Loucy (cell line): ENCODE data around the gene MAML2.

Source experiments
- H2AFZ ChIP-seq: fragments of 200-600 bp; sonication (generic); 2 replicates; pipeline ENCODE4 v1.6.0; 2016; ENCODE audit warnings: antibody characterized with exemption, mild to moderate bottlenecking, low read length, moderate library complexity
- H3F3A ChIP-seq: fragments of 200-600 bp; 2 replicates; pipeline ENCODE4 v1.6.0; 2016; ENCODE audit warnings: antibody characterized with exemption, low read depth, mild to moderate bottlenecking
- H3K27me3 ChIP-seq: fragments of 200-600 bp; sonication (generic); 2 replicates; pipeline ENCODE4 v1.6.1; 2014; ENCODE audit warnings: low read length, mild to moderate bottlenecking; ENCODE audit not compliant: insufficient read depth, poor library complexity, severe bottlenecking
- H3K36me3 ChIP-seq: fragments of 200-600 bp; sonication (generic); 2 replicates; pipeline ENCODE4 v1.6.1; 2016; ENCODE audit warnings: low read length; ENCODE audit not compliant: insufficient read depth
- H3K4me1 ChIP-seq: fragments of 200-600 bp; sonication (generic); 2 replicates; pipeline ENCODE4 v1.5.1; 2014; ENCODE audit warnings: low read length, mild to moderate bottlenecking; ENCODE audit not compliant: insufficient read depth, poor library complexity, severe bottlenecking
- H3K4me2 ChIP-seq: fragments of 200-600 bp; sonication (generic); 2 replicates; pipeline ENCODE4 v1.6.0; 2014; ENCODE audit warnings: antibody characterized with exemption, low read length, low read depth, mild to moderate bottlenecking; ENCODE audit not compliant: poor library complexity, severe bottlenecking
- H3K4me3 ChIP-seq: fragments of 200-600 bp; sonication (generic); 2 replicates; pipeline ENCODE4 v1.5.1; 2014; ENCODE audit warnings: low read length, mild to moderate bottlenecking, mixed read lengths; ENCODE audit not compliant: poor library complexity, severe bottlenecking
- H3K79me2 ChIP-seq: fragments of 200-600 bp; sonication (generic); 2 replicates; pipeline ENCODE4 v1.6.1; 2014; ENCODE audit warnings: low read length; ENCODE audit not compliant: insufficient read depth
- H3K9ac ChIP-seq: fragments of 200-600 bp; sonication (generic); 2 replicates; pipeline ENCODE4 v1.6.0; 2014; ENCODE audit warnings: mild to moderate bottlenecking, low read depth, low read length, moderate library complexity; ENCODE audit not compliant: poor library complexity, severe bottlenecking
- H3K9me2 ChIP-seq: fragments of 200-600 bp; sonication (generic); replicated peaks from 2 replicates; pipeline ENCODE4 v1.6.1; 2016; ENCODE audit warnings: low read depth, low read length, mixed read lengths
- H3K9me3 ChIP-seq: fragments of 200-600 bp; sonication (generic); 2 replicates; pipeline ENCODE4 v1.6.1; 2014; ENCODE audit warnings: mild to moderate bottlenecking, antibody characterized with exemption, low read length, low read depth; ENCODE audit not compliant: insufficient read depth
- H4K20me1 ChIP-seq: fragments of 200-600 bp; sonication (generic); 2 replicates; pipeline ENCODE4 v1.6.0; 2014; ENCODE audit warnings: antibody characterized with exemption, low read length, mild to moderate bottlenecking; ENCODE audit not compliant: insufficient read depth, poor library complexity, severe bottlenecking
- EZH2phosphoT487 ChIP-seq: fragments of 200-600 bp; IDR thresholded peaks from 2 replicates; pipeline ENCODE4 v1.6.1; 2018; ENCODE audit warnings: antibody characterized with exemption, mild to moderate bottlenecking, moderate library complexity, borderline replicate concordance
- TF ChIP-seq, protein P1 (sequence below): fragments of 200-600 bp; sonication (generic); conservative IDR thresholded peaks from 2 replicates; pipeline ENCODE4 v1.5.1; 2014; ENCODE audit warnings: mild to moderate bottlenecking, antibody characterized with exemption, low read length

Gene MAML2

DNA sequence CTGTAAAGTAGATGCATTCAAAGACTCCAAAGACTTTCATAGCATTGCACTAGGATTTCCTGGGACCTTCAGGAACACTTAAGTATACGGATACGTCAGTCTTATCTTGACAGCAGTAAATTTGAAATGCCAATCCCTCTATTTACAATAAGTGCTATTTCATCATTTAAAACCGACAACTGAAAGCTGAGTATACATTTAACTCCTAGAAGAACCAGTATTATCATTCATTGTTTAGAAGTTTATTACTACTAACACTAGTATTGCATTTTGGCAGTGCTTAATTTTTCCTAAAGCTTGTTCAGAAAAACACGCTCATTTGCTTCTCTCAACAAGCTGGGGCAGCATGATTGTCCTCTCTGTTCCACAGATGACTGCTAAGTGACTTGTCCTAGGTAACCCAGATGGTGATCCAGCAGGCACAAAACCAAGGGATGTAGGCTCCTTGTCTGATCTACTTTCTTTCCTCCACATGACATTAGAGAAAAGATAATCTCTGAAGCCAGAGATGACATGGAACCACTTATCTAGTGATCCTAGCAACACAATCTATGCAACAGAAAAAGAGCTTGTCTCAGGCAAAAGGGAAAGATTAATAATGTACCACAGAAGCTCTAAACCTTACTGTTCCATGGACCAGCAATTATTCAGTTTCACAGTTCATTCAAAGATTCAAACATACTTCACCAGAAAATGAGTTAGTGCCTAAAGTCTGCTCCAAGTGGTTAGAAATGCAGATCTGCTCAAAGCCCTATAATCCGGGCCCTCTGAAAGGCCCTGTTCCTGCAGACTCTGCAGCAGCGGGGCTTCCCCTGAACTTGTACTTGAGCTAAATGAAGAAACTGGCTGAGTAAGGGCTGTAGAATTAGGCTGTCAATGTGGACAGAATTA lies 5.2 kb downstream of the MAML2 start:
- Histone ChIP-seq H3K9ac (no peak overlapping the region), H3K9me3 (no peaks in the 10 kb centered on the region), H3K9me2 (no peaks in the 10 kb centered on the region), H3K4me2 (no peak overlapping the region), H4K20me1 (no peaks in the 10 kb centered on the region), H2AFZ (no peak overlapping the region), H3K4me3 (no peak overlapping the region), H3K4me1 (peaks cover 29% of the 10 kb centered on the region), H3F3A (no peaks in the 10 kb centered on the region), H3K27me3 (no peaks in the 10 kb centered on the region), H3K79me2 (no peaks in the 10 kb centered on the region), H3K36me3 (no peaks in the 10 kb centered on the region)
- TF ChIP-seq EZH2phosphoT487 = no peak
- TF ChIP-seq, protein P1, sequence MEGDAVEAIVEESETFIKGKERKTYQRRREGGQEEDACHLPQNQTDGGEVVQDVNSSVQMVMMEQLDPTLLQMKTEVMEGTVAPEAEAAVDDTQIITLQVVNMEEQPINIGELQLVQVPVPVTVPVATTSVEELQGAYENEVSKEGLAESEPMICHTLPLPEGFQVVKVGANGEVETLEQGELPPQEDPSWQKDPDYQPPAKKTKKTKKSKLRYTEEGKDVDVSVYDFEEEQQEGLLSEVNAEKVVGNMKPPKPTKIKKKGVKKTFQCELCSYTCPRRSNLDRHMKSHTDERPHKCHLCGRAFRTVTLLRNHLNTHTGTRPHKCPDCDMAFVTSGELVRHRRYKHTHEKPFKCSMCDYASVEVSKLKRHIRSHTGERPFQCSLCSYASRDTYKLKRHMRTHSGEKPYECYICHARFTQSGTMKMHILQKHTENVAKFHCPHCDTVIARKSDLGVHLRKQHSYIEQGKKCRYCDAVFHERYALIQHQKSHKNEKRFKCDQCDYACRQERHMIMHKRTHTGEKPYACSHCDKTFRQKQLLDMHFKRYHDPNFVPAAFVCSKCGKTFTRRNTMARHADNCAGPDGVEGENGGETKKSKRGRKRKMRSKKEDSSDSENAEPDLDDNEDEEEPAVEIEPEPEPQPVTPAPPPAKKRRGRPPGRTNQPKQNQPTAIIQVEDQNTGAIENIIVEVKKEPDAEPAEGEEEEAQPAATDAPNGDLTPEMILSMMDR = no peak

DNA sequence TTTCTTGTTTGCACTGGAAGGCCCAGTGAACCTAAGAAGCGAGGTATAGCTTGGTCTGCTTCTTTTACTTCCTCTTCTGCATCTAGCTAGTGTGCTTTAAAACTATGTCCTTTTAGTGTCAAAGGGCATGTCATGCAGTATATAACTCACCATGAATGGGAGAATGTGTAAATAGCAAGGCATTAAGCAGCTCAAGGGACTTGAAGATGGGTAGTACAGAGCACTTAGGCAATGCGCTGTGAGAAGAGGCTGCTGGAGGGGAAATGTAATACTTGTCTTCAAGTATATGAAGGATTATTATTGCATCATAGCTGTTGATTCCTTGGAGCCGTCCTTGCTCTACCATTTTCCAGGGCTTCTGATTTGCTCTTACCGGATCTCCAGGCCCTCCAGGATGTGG lies 7.6 kb downstream of the MAML2 start:
- no peaks in the 10 kb centered on the region for H3K9me2 ChIP-seq
- no peaks in the 10 kb centered on the region for H3K36me3 ChIP-seq
- H3F3A ChIP-seq = no peaks in the 10 kb centered on the region
- peaks cover 18% of the 10 kb centered on the region for H3K4me1 ChIP-seq
- no peak overlapping the region for H3K4me3 ChIP-seq
- H4K20me1 ChIP-seq = no peaks in the 10 kb centered on the region
- TF ChIP-seq EZH2phosphoT487 = no peak
- TF ChIP-seq, protein P1 = no peak
- H3K79me2 ChIP-seq = no peaks in the 10 kb centered on the region
- H3K9ac ChIP-seq = no peak overlapping the region
- H3K27me3 ChIP-seq = no peaks in the 10 kb centered on the region
- no peaks in the 10 kb centered on the region for H3K9me3 ChIP-seq
- no peak overlapping the region for H2AFZ ChIP-seq
- no peak overlapping the region for H3K4me2 ChIP-seq

DNA sequence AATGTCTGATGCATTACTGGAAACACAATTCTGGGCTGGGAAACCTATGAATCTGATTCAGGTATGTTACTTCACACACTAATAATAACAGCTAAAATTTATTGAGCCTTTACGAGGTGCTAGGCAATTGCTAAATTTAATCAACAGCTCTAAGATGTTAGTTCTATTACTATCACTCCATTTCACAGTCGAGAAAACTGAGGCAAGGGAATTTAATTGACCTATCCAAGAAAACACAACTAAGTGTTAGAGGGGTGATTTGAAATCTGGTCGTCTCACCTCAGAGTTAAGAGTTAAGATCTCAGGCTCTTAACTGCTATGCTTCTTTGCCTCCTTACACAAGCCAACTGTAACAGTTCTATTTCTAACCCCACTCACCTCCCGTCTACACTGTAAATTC lies 8.8 kb downstream of the MAML2 start:
- H3K4me2 ChIP-seq = no peak overlapping the region
- H3K9ac ChIP-seq = no peak overlapping the region
- no peaks in the 10 kb centered on the region for H4K20me1 ChIP-seq
- no peaks in the 10 kb centered on the region for H3K9me2 ChIP-seq
- peaks cover 11% of the 10 kb centered on the region for H3K4me1 ChIP-seq
- no peaks in the 10 kb centered on the region for H3K36me3 ChIP-seq
- H2AFZ ChIP-seq = no peak overlapping the region
- H3K27me3 ChIP-seq = no peaks in the 10 kb centered on the region
- no peak overlapping the region for H3K4me3 ChIP-seq
- H3K79me2 ChIP-seq = no peaks in the 10 kb centered on the region
- no peaks in the 10 kb centered on the region for H3K9me3 ChIP-seq
- TF ChIP-seq, protein P1 = no peak
- TF ChIP-seq EZH2phosphoT487 = no peak
- no peaks in the 10 kb centered on the region for H3F3A ChIP-seq
